Activated naive CD4-positive, alpha-beta T cell treated with anti-CD3 and anti-CD28 coated beads, Interleukin-2, amount 50 U/mL, for 72 hours (primary cell): Measurements from ENCODE around the gene CAMK2B. TPM values are rescaled to one million over a fixed set of nuclear protein-coding genes. Genes with fewer than 3 reads are reported as not detected.
A peak's percentile ranks its signal among the peaks of the same experiment; 100 is the strongest.

ENCODE experiments used
- ATAC-seq, 2 donors: fragments of 150-1000 bp; cut with Tn5 transposase; 2 replicates each; pipeline ENCODE4 v1.10.0; 2021; ENCODE audit warnings: mild to moderate bottlenecking in 2 of 2, moderate library complexity in 2 of 2
- DNase-seq, 2 donors: peaks; one replicate each; pipeline ENCODE4 v3.0.0; 2021 to 2022; ENCODE audit warnings: low spot score in 2 of 2
- H3K27ac Mint-ChIP-seq, 2 donors: one replicate each; pipeline ENCODE4 v1.8.0; 2022; ENCODE audit warnings: mild to moderate bottlenecking in 2 of 2, mixed read lengths in 2 of 2
- H3K36me3 Mint-ChIP-seq, 2 donors: one replicate each; pipeline ENCODE4 v1.8.0; 2022; ENCODE audit warnings: mixed read lengths in 2 of 2
- H3K9me3 Mint-ChIP-seq, 2 donors: one replicate each; pipeline ENCODE4 v1.8.0; 2022; ENCODE audit warnings: mixed read lengths in 2 of 2
- total RNA-seq, 2 donors: library from RNA; stranded (reverse); gene quantifications; one replicate each; pipeline ENCODE4 v1.2.3, GENCODE V29; 2022

Gene CAMK2B
- total RNA-seq, 2 donors from 2014 or later, result 0.32 to 2.1 TPM

DNA sequence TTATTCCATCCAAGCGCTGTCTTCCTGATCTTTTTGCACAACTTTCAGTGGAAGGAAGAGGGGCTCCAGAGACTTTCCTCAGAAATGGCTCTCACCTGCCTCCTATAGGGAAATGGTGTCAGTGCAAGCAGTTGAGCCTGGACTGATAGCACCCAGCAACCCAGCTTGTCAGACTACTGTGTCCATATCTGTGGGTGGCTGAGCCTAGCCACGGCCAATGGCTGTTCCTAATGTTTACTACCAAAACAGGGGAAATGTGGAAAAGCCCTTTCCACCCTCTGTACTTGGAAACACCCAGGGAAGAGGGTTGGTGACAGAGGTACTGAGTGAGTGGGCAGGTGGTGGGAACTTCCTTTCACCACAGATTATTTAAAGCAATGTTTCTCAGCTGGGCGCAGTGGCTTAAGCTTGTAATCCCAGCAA lies 128.9 kb downstream of the CAMK2B start:
- ATAC-seq (no peak), DNase-seq (peak in 1 of 2 donors; percentile 36)
- H3K27ac Mint-ChIP-seq, result no peak overlapping the region
- H3K36me3 Mint-ChIP-seq, result peaks cover 0 to 5% of the 10 kb centered on the region in 2 donors
- H3K9me3 Mint-ChIP-seq, result peaks cover 0 to 6% of the 10 kb centered on the region in 2 donors

DNA sequence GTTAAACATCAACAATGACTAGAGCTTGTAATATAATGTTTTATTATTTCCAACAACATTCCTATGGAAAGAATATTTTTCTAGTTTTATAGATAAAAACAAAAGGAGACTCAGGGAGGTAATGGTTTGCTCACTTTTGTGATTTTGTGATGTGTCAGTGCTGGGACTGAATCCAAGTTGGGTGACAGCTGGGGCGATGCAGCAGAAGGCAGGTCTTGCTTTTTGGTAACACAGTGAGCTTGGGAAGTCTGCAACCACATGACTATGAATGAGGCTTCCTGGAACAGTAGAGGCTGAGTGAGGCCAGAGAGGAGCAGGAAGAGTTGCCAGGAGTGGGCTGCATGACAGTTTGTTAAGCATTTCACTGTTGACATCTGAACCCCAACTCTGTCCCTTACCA lies 129.5 kb downstream of the CAMK2B start:
- ATAC-seq (no peak), DNase-seq (no peak)
- peaks cover 0 to 6% of the 10 kb centered on the region in 2 donors for H3K9me3 Mint-ChIP-seq
- peaks cover 0 to 5% of the 10 kb centered on the region in 2 donors for H3K36me3 Mint-ChIP-seq
- no peak overlapping the region for H3K27ac Mint-ChIP-seq

DNA sequence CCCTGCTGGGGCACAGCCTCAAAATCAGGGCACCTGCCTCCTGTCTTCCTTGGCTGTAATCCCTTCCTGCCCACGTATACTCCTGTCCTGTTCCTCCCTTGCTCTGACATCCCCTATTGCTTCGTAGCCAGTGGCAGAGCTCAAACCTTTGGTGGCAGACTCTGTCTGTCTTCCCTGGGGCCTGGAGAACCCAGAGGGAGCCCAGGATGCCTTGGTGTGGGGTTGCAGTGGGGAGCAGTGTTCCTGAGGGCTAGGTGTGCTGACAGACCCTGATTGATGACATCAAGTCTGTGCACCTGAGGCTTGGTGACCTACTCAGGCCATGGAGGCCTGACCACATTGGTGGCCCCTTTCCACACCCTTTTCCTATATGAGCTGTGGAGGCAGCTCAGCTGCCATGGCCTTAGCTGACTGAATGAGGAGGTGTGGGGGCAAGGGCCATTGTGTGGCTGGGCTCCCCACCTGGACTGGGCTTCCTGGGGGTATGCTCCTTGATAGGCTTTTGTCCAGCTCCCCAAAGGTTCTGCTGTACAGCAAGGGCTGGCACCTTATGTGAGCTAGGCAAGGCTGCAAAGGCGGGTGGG lies 130.7 kb downstream of the CAMK2B start:
- Mint-ChIP-seq H3K27ac (peak overlapping the region in 1 of 2 donors; percentile 22), H3K36me3 (no peaks in the 10 kb centered on the region), H3K9me3 (peaks cover 0 to 6% of the 10 kb centered on the region in 2 donors)
- DNase-seq, result no peak
- ATAC-seq, result no peak

DNA sequence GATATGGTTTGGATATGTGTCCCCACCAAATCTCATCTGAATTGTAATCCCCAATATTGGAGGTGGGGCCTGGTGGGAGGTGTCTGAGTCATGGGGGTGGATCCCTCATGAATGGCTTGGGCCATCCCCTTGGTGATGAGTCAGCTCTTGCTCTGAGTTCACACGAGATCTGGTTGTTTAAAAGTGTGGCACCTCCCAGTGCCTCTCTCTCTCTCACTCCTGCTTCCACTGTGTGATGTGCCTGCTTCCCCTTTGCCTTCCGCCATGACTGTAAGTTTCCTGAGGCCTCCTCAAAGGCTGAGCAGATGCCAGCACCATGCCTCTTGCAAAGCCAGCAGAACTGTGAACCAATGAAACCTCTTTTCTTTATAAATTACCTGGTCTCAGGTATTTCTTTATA lies 131.3 kb downstream of the CAMK2B start:
- peak in 1 of 2 donors; percentile 35 for DNase-seq
- peak overlapping the region in 1 of 2 donors; percentile 94 for H3K27ac Mint-ChIP-seq
- H3K9me3 Mint-ChIP-seq, result peaks cover 0 to 6% of the 10 kb centered on the region in 2 donors
- peak; percentile 77 to 89 for ATAC-seq
- H3K36me3 Mint-ChIP-seq, result no peaks in the 10 kb centered on the region

DNA sequence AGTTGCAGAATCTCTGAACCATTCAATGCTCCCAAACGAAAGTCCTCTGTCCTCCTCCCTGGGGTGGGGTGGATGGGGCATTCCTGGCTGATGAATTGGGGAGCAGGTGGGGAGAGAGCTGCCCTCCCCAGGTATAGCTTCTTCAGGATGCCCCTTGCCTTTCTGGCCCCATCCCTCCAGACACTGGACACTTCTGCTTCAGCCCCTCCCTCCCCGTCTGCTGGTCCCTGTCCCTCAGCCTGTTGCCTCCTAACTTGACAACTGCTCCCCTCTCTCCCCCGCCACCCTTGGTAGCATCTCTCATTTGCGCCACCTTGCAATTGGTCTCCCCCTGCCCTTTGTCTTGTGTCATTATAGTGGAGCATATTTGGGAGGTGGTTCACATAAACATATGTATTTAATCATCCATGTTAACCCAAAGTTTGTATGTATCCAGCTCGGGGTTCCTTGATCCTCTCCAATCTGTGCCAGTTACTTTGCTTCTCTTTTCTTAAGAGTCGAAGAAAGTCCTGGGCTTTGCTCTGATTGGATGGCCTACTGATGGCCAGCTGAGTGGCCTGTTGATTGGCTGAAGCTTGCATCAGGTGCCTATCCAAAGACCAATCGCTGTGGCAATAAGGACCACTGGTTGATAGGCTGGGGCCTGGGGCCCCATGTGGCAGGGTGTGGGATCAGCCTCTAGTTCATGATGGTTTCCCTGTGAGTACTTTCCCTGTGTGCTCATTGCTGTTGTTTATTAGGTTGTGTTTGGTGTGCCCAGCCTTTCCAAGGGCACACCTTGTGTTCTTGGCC lies 132.2 kb downstream of the CAMK2B start:
- peaks cover 0 to 6% of the 10 kb centered on the region in 2 donors for H3K9me3 Mint-ChIP-seq
- no peaks in the 10 kb centered on the region for H3K36me3 Mint-ChIP-seq
- no peak for DNase-seq
- ATAC-seq, result peak; percentile 25 to 37
- no peak overlapping the region for H3K27ac Mint-ChIP-seq

DNA sequence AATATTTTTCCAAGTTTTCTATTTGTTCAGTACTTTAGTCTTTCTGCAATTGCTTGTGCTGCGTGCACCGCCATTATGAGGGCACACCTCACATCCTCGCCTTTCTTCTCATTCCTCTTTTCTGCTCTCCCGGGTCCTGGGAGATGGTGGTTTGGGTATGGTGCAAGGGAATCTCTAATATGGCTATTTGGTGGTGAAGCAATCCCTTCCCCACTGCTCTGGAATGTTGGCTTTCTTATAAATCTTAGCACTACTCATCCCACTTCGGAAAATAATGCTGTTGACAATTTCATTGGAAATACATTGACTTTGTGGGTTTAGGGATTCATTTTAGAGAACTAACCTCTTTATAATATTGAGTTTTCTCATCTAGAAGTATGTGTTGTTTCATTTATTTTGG lies 134.2 kb downstream of the CAMK2B start:
- Mint-ChIP-seq H3K27ac (no peak overlapping the region), H3K9me3 (peaks cover 0 to 6% of the 10 kb centered on the region in 2 donors), H3K36me3 (no peaks in the 10 kb centered on the region)
- DNase-seq, result no peak
- ATAC-seq, result no peak

DNA sequence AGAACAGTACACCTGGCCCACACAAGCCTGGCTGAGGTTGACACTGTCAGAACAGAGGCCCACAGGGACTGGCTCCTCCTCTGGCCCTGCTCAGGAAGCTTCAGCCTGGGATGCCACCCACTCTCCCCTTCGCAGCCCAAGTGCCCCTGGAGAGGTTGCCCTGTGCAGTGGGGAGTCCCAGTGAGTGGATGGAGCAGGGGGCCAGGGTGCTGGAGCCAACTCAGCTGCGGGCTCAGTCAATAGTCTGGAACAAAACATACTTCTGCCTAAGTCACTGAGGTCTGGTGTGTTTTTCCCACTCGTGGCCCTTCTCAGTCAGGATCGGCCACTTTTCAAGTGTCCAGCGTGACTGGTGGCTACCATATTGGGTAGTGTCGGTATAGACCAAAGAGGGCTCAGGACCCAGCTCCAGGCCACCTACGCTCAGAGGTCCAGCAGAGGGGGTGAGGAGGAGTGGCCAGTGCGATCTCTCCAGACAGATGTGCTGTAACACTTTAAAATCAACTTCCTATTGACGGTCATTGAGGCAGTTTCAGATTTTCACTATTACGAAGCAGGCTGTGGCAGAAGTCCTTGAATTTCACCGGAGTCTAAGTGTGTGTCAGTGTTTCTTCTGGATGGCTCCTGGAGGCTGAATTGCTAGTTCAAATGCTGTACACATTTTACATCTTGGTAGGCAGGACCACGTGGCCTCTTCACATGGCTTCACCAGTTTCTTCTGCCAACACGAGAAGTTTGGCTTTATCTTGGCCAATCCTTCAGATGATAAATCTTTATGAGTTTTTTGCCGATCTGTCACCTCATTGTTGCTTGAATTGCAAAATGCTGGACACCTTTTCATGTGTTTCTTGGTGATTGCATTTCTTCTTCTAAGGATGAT lies 135.2 kb downstream of the CAMK2B start:
- Mint-ChIP-seq H3K27ac (no peak overlapping the region), H3K36me3 (no peaks in the 10 kb centered on the region), H3K9me3 (peaks cover 0 to 6% of the 10 kb centered on the region in 2 donors)
- ATAC-seq (no peak), DNase-seq (no peak)

DNA sequence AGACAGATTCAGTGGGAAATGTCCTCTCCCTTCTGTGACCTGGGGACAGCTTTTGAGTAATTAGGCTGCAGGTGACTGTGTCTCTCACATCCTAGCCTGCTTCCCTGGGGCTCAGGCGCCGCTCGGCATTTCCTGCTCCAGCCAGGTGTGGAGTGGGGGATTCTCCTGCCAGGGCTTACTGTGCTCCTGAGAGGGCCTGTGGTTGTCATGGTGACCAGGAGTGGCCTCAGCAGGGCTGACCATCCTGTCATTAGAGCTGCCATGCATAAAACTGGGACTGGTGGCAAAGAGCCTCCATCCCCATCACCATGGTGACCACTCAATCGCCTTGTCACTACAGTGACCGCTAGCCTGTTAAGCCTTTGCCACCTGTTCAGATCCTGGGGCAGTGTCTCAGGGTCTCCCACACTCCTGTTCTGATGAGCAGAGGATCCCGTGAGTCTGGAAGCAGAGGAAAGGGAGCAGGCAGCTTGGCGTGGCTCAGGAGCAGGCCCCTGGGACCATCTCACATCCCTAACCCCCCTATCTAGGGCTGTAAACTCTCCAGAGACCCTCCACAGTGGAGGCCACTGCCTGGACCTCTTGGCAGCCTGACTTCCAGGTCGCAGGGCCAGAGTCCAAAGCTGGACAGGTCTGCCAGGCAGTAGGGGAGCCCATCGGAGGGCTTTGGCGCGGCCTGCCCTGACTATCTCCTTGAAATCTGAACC lies 136.0 kb downstream of the CAMK2B start, which contains the start of gene GCK:
TSS of gene GCK (minus strand) at position 154 of the 707 bp plus-strand sequence. CDS start 486 bp downstream, outside the sequence.
- DNase-seq (no peak), ATAC-seq (no peak)
- Mint-ChIP-seq H3K36me3 (no peaks in the 10 kb centered on the region), H3K9me3 (peaks cover 0 to 6% of the 10 kb centered on the region in 2 donors), H3K27ac (peak within 1 kb of the TSS in 1 of 2 donors; percentile 27)

DNA sequence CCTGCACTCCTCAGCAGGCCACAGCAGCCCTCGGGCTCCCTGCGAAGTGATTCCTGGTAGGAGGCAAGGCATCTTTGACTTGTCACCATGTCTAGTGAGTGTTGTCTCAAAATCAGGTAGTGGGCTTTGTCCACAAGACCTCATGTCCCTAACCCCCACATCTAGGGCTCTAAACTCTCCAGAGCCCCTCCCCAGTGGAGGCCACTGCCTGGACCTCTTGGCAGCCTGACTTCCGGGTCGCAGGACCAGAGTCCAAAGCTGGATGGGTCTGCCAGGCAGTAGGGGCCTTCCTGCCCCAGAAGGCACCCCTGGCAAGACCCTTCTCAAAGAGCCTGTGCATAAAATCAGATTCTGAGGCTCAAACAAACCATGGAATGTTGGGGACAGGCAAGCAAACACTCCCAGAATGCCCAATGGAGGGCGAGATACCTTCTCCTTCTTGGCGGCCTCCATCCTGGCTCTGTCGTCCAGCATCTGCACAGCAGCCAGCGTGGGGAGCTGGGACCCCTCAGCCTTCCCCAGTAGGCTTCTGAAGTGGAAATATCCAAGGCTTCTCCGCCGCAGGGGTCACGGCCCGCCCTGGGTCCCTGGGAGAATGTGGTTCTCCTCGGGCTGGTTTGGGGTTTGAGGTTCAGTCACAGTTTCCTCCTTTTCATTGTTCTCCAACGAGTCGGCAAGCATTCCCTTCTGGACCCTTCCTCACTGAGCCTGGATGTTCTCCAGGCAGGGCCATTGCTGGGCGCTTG lies 136.7 kb downstream of the CAMK2B start:
- no peak for ATAC-seq
- peaks cover 0 to under 1% of the 10 kb centered on the region in 2 donors for H3K9me3 Mint-ChIP-seq
- H3K27ac Mint-ChIP-seq, result no peak overlapping the region
- H3K36me3 Mint-ChIP-seq, result no peaks in the 10 kb centered on the region
- DNase-seq, result no peak

DNA sequence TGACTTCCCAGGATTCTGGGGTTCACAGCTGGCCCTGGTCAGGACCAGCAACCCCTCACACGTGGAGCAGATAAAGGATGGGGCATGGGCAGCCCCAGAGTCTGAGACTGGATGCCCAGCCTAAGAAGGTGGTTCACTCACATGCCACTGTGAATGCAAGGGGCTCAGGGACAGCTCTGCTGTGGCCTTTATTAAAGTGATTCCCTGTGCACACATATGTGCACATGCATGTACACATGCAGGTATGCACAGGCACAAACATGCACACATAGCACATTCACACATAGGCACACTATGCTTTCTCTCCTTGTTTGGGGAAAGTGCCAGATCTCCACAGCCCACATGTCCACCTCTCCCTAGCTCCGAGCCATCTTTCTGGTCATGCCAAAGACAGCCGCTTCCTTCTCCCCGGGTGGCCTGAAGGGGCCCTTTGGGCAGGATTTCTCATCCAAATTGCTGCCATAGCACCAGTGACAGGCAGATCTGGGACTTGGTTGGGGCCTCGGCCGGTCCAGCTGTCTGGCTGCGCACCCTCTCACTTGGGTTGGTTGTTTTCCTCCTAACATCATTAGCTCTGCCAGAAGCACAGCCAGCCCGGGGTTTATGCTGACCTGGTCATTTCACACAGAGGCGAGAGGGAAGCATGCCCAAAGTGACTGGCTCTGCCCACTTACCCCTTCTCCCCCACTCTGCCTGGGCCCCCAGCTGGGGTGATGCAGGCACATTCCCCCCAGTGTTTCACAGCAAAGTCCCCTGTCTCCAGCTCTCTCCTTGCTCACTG lies 137.6 kb downstream of the CAMK2B start:
- no peak for ATAC-seq
- H3K36me3 Mint-ChIP-seq, result no peaks in the 10 kb centered on the region
- no peak for DNase-seq
- no peak overlapping the region for H3K27ac Mint-ChIP-seq
- H3K9me3 Mint-ChIP-seq, result peaks cover 0 to 3% of the 10 kb centered on the region in 2 donors

DNA sequence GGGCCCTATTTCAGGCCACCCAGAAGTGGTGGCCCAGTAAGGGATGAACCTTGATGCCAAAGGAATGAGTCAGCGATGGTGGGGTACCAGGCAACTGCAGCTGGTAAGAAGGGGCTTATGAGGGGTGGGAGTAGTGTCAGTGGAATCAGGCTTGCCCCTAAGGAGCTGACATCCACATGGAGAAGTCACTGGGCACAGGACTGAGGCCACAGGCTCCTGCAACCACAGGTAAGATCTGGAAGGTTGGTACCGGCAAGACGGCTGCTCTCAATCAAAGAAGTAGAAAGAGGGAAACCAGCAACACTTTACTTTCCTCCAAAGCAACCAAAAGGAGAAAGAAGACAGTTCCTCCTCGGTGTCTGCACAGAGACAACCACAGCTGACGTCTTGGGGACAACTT lies 138.7 kb downstream of the CAMK2B start:
- Mint-ChIP-seq H3K9me3 (peaks cover 3 to 6% of the 10 kb centered on the region in 2 donors), H3K27ac (no peak overlapping the region), H3K36me3 (no peaks in the 10 kb centered on the region)
- no peak for DNase-seq
- ATAC-seq, result no peak

DNA sequence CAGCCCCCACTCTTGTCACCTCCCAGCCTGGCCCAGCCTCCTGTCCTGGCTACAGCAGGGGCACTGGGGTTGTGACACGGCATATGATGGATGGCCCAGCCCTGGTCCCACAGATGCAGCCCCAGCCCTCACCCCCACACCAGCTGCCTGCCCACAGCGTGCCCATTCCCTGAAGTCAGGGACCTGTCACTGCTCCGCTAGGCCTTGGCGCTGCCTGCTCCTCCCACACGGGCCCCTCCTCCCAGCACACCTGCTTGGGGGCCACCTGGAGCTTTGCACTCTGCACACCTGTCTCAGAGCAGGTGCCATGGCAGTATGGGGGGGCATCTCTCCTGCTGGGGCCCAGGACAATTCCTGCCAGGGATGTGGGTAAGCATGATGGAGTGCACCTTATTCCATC lies 139.7 kb downstream of the CAMK2B start:
- DNase-seq (no peak), ATAC-seq (no peak)
- Mint-ChIP-seq H3K36me3 (no peaks in the 10 kb centered on the region), H3K9me3 (peaks cover 3 to 12% of the 10 kb centered on the region in 2 donors), H3K27ac (no peak overlapping the region)

DNA sequence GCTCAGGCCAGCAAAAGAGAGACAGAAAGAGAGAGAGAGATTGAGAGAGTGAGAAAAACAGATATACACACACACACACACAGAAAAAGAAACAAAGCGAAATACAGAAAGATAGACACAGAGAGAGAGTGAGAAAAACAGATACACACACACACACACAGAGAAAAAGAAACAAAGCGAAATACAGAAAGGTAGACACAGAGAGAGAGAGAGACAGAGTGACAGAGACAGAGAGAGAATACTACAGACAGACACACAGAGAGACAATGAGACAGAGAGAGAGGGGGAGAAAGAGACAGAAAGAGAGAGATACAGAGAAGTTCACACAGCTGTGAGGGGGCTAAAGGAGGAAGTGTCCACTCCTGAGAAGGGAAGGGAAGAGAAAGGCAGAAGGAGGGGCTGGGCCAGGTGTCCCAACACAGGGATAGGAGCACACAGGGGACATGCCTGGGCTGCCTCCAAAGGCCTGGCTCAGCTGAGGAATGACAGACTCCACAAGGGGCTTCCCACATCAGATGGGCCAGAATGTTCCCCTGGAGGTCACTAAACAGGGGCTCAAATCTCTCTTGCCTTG lies 140.4 kb downstream of the CAMK2B start:
- no peak for DNase-seq
- Mint-ChIP-seq H3K36me3 (no peaks in the 10 kb centered on the region), H3K9me3 (peaks cover 3 to 12% of the 10 kb centered on the region in 2 donors), H3K27ac (peak overlapping the region; percentile 3 to 44)
- ATAC-seq, result no peak

DNA sequence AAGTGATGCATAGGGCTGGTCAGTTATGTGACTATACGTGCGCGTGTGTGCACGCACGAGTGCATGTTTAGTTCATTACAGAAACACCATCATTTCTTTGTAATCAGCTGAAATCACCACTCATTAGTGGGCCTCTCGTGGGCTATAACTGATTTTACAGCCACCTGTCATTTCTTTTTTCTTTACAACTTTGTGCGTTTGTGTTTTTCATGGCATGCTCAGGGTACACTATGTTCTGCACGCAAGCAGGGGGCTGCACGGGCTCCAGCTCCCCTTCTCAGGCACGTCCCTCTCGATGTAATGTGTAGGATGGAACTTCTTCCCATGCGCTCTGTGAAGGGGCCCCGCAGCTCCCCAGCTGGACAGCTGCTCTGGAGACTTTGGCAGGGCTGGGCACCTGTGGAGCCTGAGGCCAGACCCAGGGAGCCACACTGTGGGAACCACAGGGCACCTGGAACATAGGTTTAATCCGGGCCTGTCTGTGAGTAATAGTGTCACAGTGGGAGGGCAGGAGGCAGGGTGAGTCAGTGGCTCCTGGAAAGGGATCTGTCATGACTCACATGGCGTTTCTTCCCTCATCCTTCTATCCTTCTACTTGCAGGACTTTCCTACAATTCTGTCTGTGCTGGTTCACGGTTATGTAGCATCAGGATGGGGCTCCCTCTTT lies 141.1 kb downstream of the CAMK2B start:
- DNase-seq (no peak), ATAC-seq (no peak)
- H3K9me3 Mint-ChIP-seq, result peaks cover 3 to 12% of the 10 kb centered on the region in 2 donors
- peak overlapping the region; percentile 3 to 44 for H3K27ac Mint-ChIP-seq
- no peaks in the 10 kb centered on the region for H3K36me3 Mint-ChIP-seq
